Activated CD4-positive, alpha-beta T cell treated with anti-CD3 and anti-CD28 coated beads for 36 hours (primary cell): ENCODE measurements around the gene LLCFC1. TPM values are rescaled to one million over a fixed set of nuclear protein-coding genes. Genes with fewer than 3 reads are reported as not detected.

Experiments used
- ATAC-seq: fragments of 200-7000 bp; cut with Tn5 transposase; one replicate; pipeline ENCODE4 v1.10.0; 2021; ENCODE audit warnings: mild to moderate bottlenecking, moderate library complexity
- CTCF ChIA-PET: fragments of 350-600 bp; sonication (Branson Sonifier 250); formaldehyde crosslinking; loops from one replicate; lab custom pipeline; 2021; ENCODE audit warnings: antibody characterized with exemption; lab: Charles Lee
- POLR2A ChIA-PET: fragments of 350-600 bp; sonication (Branson Sonifier 250); formaldehyde crosslinking; loops from one replicate; lab custom pipeline; 2021; ENCODE audit warnings: antibody characterized with exemption, inconsistent platforms; lab: Charles Lee
- DNase-seq: peaks from one replicate; pipeline ENCODE4 v3.0.0-alpha.2; 2020
- H3K27ac Mint-ChIP-seq: one replicate; pipeline ENCODE4 v1.8.0; 2021; ENCODE audit warnings: mixed read lengths
- H3K27me3 Mint-ChIP-seq: one replicate; pipeline ENCODE4 v1.8.0; 2021; ENCODE audit warnings: mixed read lengths
- H3K36me3 Mint-ChIP-seq: one replicate; pipeline ENCODE4 v1.8.0; 2021; ENCODE audit warnings: low read depth, mixed read lengths
- H3K4me1 Mint-ChIP-seq: one replicate; pipeline ENCODE4 v1.8.0; 2021; ENCODE audit warnings: mixed read lengths
- H3K4me3 Mint-ChIP-seq: one replicate; pipeline ENCODE4 v1.8.0; 2021; ENCODE audit warnings: mild to moderate bottlenecking, moderate library complexity, mixed read lengths
- H3K9me3 Mint-ChIP-seq: one replicate; pipeline ENCODE4 v1.8.0; 2021; ENCODE audit warnings: low read depth, mixed read lengths
- intact Hi-C, 2 experiments: fragments of 100-400 bp; cut with DNase I in 1 of 2; cut with micrococcal nuclease in 1 of 2; formaldehyde crosslinking; loops; one replicate each; pipeline versions ENCODE4 v1.14.2 to v1.15.1; 2022 to 2024; cut with DNase I, micrococcal nuclease
- total RNA-seq, 2 experiments: library from RNA; stranded (reverse); gene quantifications; one replicate each; pipeline ENCODE4 v1.2.3, GENCODE V29; 2021

LLCFC1 gene
- total RNA-seq, 2 experiments from 2014 or later: not detected

DNA sequence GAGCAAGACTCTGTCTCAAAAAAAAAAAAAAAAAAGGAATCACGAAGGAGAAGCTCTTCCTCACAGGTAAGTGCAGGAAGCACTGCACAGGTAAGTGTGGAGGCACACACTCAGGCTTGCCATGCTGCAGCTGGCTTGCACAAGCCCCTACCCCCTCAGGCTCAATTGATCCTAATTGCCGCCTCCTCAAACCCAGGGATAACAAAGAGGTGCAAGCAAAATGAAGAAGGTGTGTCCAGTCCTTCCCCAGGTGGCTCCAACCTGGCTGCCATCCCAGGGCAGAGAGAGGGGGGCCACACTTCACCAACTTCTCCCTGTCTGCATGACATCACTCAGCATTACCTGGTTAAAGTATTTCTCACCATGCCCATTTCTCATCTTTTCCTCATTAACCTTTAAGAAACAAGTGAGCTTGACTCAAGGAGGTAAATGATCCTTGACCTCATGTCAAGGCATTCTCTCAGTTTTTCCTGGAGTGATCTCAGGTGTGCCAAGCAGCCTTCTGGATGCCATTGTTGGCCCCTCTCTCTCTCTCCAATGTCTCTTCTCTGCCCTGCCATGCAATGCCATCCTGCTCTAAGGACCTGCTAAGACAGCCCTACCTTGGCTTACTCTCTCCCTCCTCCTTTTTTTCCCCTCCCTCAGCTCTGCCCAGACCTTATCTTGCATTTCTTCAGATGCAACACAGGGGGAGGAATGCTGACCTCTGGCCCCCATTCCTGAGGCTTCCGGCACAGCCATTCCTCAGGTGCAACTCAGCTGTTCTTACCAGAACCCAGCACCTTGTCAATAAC lies 40.7 kb upstream of the LLCFC1 start:
- intact Hi-C loops: no loop called here
- H3K9me3 Mint-ChIP-seq: no peaks in the 10 kb centered on the region
- H3K4me1 Mint-ChIP-seq: no peaks in the 10 kb centered on the region
- POLR2A ChIA-PET: no interaction called here
- H3K36me3 Mint-ChIP-seq: no peaks in the 10 kb centered on the region
- H3K27ac Mint-ChIP-seq: no peak overlapping the region
- CTCF ChIA-PET: interaction anchor here (0.6 to 1.3 kb wide), 4 partner anchors 25 to 105 kb away, joined by 3 to 4 read pairs (median 3); no protein-coding TSS in a partner anchor
- H3K27me3 Mint-ChIP-seq: no peaks in the 10 kb centered on the region
- H3K4me3 Mint-ChIP-seq: no peak overlapping the region
- DNase-seq (no peak), ATAC-seq (no peak)

DNA sequence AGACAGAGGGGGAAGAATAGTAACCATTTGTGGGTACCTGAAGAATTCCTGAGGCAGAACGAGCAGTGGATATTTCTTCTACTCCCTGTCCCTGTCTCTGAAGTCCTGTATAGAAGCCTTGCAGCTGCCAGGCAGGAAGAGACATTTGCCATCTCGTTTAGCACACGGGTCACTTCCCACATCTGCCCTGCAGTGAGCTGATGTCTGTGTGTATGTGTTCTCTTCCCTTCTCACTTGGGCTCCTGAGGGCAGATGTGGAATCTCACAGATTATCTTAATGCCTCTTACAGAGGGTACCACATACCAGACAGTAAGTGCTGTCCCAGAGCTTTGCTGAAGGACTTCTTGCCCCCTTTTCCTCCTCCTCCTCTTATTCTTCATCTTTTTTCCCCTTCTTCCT lies 39.6 kb upstream of the LLCFC1 start:
- intact Hi-C loops: no loop called here
- POLR2A ChIA-PET: no interaction called here
- CTCF ChIA-PET: interaction anchor here (0.6 kb wide), 1 partner anchor 456 kb away, joined by 3 read pairs; no protein-coding TSS in a partner anchor
- Mint-ChIP-seq H3K4me1 (no peaks in the 10 kb centered on the region), H3K9me3 (no peaks in the 10 kb centered on the region), H3K27ac (no peak overlapping the region), H3K27me3 (no peaks in the 10 kb centered on the region), H3K4me3 (no peak overlapping the region), H3K36me3 (no peaks in the 10 kb centered on the region)
- ATAC-seq (no peak), DNase-seq (no peak)

DNA sequence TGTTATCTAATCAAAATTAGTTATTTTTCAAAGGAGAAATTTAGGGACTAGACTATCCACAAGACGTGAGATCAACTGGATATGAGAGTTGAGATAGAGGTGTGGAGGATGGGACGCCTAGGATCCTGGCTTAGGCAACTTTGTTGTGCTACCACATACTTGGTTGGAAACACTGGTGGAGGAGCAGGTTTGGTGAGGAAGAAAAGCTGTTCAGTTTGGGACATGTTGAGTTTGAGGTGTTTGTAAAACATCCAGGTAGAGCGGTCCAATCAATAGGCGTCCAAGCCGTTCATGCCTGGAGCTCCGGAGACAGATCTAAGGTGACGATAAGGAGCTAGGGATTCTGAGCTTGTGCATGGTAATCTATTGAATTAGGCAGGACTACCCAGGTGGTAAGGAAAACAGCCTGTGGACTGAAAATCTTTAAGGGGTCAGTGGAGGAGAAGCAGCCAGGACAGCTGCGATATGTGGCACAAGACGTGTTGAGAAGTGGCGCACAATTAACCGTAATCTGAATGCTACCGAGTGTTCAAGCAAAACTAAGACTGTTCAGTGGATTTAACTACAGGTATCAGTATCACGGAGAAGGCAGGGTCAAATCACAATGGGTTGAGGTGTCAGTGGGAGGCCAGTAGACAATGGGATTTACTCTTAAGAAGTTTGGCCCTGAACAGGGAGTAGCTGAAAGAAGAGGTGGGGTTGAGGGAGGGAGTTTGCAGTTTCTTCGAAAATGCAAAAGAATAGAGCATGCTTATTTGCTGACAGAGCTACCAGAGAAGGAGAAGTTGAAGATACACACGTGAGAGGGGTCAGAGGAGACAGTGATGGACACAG lies 37.6 kb upstream of the LLCFC1 start:
- H3K4me1 Mint-ChIP-seq: no peaks in the 10 kb centered on the region
- ATAC-seq: no peak
- intact Hi-C loops: no loop called here
- no peaks in the 10 kb centered on the region for H3K36me3 Mint-ChIP-seq
- H3K4me3 Mint-ChIP-seq: no peak overlapping the region
- no peaks in the 10 kb centered on the region for H3K9me3 Mint-ChIP-seq
- POLR2A ChIA-PET: no interaction called here
- DNase-seq: no peak
- CTCF ChIA-PET: interaction anchor here (1.3 kb wide), 2 partner anchors 15 to 21 kb away, joined by 4 read pairs; no protein-coding TSS in a partner anchor
- no peak overlapping the region for H3K27ac Mint-ChIP-seq
- no peaks in the 10 kb centered on the region for H3K27me3 Mint-ChIP-seq

DNA sequence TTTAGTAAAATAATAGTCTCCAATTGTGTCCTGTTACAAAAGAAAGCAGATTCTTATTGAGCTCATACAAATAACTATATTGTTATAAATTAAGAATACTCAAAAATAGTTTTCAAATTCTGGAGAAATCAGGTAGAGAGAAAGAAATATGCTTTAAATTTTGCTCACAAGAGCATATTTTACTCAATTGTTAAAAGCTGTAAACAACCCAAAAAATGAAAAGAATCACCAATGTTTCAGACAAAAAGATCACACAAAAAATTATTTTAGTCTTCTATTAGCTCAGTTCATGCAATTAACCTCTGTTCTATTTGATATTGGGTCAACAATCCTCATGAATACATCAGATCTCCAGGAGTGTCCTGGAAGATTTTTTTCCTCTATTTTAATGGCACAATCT lies 35.2 kb upstream of the LLCFC1 start:
- Mint-ChIP-seq H3K27ac (no peak overlapping the region), H3K36me3 (no peaks in the 10 kb centered on the region), H3K4me3 (no peak overlapping the region), H3K9me3 (no peaks in the 10 kb centered on the region), H3K27me3 (peaks cover 12% of the 10 kb centered on the region), H3K4me1 (no peaks in the 10 kb centered on the region)
- intact Hi-C loops: no loop called here
- ChIA-PET CTCF (interaction anchor here (1.4 kb wide), 1 partner anchor 31 kb away, joined by 5 read pairs; no protein-coding TSS in a partner anchor), POLR2A (no interaction called here)
- ATAC-seq (no peak), DNase-seq (no peak)

DNA sequence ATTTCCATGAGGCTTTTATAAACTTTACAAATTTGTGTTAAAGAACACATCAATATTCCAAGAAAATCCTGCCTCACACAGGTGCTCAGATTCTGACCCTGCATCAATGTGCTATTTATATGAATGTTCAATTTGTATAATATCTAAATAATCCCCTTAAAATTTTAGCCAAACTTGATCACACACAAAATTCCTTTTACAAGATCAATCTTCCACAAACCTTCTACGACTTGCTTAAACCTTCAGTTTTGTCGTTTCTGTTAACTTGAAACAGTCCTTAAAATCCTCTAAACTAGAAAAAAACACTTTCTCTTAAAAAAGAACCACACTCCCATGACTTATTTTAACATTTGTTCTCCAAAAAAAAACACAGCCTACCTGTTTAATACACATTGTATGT lies 33.5 kb upstream of the LLCFC1 start:
- intact Hi-C loops: no loop called here
- Mint-ChIP-seq H3K36me3 (no peaks in the 10 kb centered on the region), H3K9me3 (no peaks in the 10 kb centered on the region), H3K4me1 (no peaks in the 10 kb centered on the region), H3K27ac (no peak overlapping the region), H3K27me3 (peaks cover 12% of the 10 kb centered on the region), H3K4me3 (no peak overlapping the region)
- ATAC-seq (no peak), DNase-seq (no peak)
- ChIA-PET POLR2A (no interaction called here), CTCF (interaction anchor here (0.7 kb wide), 1 partner anchor 442 kb away, joined by 3 read pairs; no protein-coding TSS in a partner anchor)

DNA sequence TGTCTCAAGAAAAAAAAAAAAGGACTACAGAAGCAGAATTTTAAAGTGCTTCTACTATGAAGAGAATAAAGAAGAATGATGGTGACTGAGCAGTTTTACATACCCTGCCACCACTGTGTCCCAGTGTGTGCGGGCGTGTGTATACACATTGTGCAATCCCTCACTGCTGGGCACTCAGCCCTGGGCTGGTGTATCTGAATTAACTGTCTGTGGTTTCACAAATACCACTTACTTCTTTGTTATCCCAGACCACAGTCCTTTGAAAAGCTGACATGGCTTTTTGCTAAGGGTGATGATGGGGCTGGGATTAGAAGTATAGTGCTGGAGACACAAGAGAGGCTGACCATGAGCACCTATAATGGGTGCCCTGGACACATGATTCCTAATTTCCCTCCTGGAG lies 32.6 kb upstream of the LLCFC1 start:
- H3K4me1 Mint-ChIP-seq: no peaks in the 10 kb centered on the region
- no peak for ATAC-seq
- H3K36me3 Mint-ChIP-seq: no peaks in the 10 kb centered on the region
- no peaks in the 10 kb centered on the region for H3K9me3 Mint-ChIP-seq
- POLR2A ChIA-PET: no interaction called here
- H3K27ac Mint-ChIP-seq: no peak overlapping the region
- H3K4me3 Mint-ChIP-seq: no peak overlapping the region
- DNase-seq: no peak
- intact Hi-C loops: no loop called here
- peaks cover 16% of the 10 kb centered on the region for H3K27me3 Mint-ChIP-seq
- CTCF ChIA-PET: no interaction called here

DNA sequence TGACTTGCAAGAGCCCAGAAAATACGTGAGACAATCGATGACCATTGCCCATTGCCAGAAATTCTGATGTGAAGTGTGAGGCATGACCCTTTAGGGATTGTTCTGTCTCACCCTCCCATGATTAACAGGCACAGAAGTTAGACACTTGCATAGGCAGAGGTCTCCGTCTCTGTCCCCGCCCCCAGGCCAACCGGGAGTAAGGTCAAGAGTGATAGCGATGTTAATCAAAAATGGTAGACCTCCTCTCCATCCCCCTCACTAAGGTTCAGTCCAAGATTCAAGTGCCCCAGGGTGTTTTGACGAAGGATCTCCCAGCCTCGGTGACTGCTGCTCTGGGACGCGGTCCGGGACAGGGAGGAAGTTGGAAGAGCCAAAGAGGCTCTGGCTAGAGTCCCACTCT lies 31.0 kb upstream of the LLCFC1 start:
- H3K36me3 Mint-ChIP-seq: no peaks in the 10 kb centered on the region
- POLR2A ChIA-PET: no interaction called here
- CTCF ChIA-PET: no interaction called here

DNA sequence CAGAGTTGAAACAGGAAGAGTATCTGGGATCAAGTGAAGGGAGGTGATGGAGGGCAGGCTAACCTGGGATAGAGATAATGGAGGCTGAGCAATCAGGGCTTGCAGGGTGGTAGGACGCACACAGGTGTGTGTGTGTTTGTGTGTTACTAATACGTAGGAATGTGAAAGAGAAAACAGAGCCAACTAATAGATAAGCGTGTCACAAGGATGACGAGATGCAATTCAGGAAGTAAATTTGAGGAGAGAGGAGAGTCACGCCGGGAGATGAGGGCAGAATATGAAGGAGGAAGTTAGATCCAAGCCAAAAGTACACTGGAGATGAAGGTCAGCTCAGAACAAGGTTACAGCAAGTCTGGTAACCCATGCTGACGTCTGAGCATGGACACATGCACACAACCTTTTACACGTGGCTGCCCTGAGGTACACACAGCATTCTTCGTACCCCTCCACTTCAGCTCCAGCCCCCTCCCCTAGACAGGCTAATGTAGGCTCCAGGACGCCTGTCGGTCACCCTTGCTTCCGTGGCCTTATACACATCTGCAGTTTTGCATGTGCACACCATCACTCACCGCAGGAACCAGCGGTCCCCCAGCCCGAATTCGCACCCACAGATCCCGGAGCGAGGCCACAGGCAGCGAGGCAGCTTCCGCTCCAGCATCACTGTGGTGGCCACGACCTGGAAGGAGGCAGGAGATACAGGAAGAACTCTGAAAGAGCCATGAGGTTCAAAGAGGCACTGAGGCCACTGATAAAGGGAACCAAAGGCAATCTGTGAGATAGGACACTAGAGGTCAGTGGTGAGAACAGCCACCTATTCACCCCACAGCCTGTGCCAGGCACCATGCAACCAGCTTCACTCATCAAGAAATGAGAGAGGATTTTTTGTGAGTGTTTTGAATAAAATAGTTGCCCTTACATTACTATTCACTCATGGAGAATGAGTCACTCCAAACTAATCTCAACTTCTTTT lies 30.1 kb upstream of the LLCFC1 start:
- H3K36me3 Mint-ChIP-seq: no peaks in the 10 kb centered on the region
- H3K27me3 Mint-ChIP-seq: peaks cover 22% of the 10 kb centered on the region
- H3K4me1 Mint-ChIP-seq: no peaks in the 10 kb centered on the region
- DNase-seq (no peak), ATAC-seq (peak; percentile 51)
- CTCF ChIA-PET: interaction anchor here (0.5 to 1.7 kb wide), 4 partner anchors 11 to 723 kb away, joined by 3 to 6 read pairs (median 4); no protein-coding TSS in a partner anchor
- H3K27ac Mint-ChIP-seq: no peak overlapping the region
- POLR2A ChIA-PET: interaction anchor here (0.7 kb wide), 1 partner anchor 38 kb away, joined by 3 read pairs; no protein-coding TSS in a partner anchor
- H3K4me3 Mint-ChIP-seq: no peak overlapping the region
- H3K9me3 Mint-ChIP-seq: no peaks in the 10 kb centered on the region
- intact Hi-C loops: no loop called here

More for the DNA sequence above, 31.0 kb upstream of the LLCFC1 start:
- Mint-ChIP-seq H3K27me3 (peaks cover 19% of the 10 kb centered on the region), H3K27ac (no peak overlapping the region), H3K4me1 (no peaks in the 10 kb centered on the region), H3K4me3 (no peak overlapping the region), H3K9me3 (no peaks in the 10 kb centered on the region)
- intact Hi-C loops: no loop called here
- ATAC-seq (no peak), DNase-seq (no peak)

DNA sequence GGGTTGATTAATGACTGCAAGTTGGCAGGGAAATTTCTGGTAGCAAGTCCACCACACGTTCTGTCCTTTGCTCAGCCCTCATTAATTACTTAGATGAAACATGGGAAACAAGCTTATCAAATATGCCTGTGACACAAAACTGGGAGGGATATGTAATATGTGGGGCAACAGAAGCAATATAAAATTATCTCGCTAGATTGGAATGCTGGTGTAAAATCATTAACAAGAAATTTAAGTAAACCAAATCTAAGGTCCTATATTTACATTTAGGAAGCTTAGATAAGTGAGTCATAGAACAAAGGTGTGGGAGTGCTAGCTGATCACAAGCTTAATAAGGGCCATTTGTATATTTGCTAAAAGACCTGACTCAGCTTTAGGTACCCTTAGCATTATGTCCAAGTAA lies 29.3 kb upstream of the LLCFC1 start:
- ATAC-seq: no peak
- Mint-ChIP-seq H3K36me3 (no peaks in the 10 kb centered on the region), H3K4me1 (no peaks in the 10 kb centered on the region), H3K27ac (no peak overlapping the region), H3K9me3 (no peaks in the 10 kb centered on the region), H3K4me3 (no peak overlapping the region), H3K27me3 (peaks cover 22% of the 10 kb centered on the region)
- ChIA-PET POLR2A (interaction anchor here (0.7 kb wide), 1 partner anchor 37 kb away, joined by 3 read pairs; no protein-coding TSS in a partner anchor), CTCF (interaction anchor here (1.5 to 1.7 kb wide), 2 partner anchors 10 to 94 kb away, joined by 5 to 6 read pairs; no protein-coding TSS in a partner anchor)
- intact Hi-C loops: no loop called here
- no peak for DNase-seq

DNA sequence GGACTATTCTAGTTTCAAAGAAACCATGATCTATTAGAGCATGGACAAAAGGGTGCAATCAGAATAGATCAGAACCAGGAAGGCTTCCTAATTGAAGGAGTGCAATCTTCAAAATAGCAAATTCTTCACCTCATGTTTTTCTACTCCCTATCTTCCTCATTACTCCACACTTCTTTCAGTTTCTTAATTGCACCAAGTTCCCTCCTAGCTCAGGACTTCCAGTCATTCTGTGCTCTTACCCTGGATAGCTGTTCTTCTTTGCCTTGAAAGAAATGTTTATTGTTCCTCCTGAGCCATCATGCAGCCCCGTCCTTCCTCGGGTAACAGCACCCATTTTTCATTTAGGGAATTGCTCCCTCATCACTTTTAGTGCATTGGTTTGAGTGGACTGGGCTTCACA lies 28.8 kb upstream of the LLCFC1 start:
- intact Hi-C loops: no loop called here
- Mint-ChIP-seq H3K27ac (no peak overlapping the region), H3K4me3 (no peak overlapping the region), H3K4me1 (no peaks in the 10 kb centered on the region), H3K27me3 (peaks cover 22% of the 10 kb centered on the region), H3K9me3 (no peaks in the 10 kb centered on the region), H3K36me3 (no peaks in the 10 kb centered on the region)
- ChIA-PET CTCF (interaction anchor here (1.5 to 1.7 kb wide), 2 partner anchors 9 to 93 kb away, joined by 5 to 6 read pairs; no protein-coding TSS in a partner anchor), POLR2A (no interaction called here)
- ATAC-seq: no peak
- no peak for DNase-seq
